ENCODE results near the gene ANKRD53.

Gene ANKRD53

DNA sequence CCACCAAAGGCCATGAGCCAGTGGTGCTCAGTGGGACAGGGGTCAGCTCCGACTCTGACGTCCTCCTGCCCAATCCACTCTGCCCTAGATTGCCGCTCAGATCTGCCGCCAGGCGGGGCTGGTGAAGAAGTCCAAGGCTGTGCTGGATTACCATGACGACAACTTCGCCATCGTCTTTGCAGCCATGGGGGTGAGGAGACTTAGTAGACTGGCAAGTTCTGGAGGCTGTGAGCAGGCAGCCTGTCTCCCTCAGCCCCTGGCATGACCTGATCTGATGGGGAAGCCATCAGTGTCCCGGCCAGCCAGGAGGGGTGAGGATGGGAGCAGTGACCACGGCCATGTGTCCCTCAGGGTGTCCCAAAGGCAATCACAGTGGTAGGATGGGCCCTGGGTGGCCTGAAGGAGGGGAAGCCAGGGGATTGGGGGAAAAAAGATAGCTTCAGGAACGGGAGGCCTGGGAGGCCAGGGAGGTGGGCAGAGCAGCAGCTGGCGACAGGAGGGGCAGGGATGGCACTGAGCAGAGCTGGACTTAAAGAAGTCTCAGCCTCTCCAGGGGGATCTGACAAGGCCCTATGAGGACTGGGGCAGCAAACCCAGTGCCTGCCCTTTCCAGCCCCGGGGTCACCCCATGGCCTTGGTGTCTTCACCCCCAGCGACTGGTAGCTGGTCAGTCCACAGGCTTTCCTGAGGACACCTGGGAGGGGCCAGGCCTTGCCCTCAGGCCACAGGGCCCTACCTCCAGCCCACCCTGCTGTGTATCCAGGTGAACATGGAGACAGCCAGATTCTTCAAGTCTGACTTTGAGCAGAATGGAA is 17.4 kb upstream of the ANKRD53 start:
- no peaks in the 10 kb centered on the region for H3K9me2 ChIP-seq (replicated peaks; ENCODE audit: insufficient read depth, low read length)
- H3K27me3 ChIP-seq (ENCODE audit: low read length): no peaks in the 10 kb centered on the region
- H3F3A ChIP-seq (ENCODE audit: insufficient read depth): no peaks in the 10 kb centered on the region
- TF ChIP-seq CTCF (IDR thresholded peaks at IDR 0.05; ENCODE audit: insufficient read depth, low read length, poor library complexity, severe bottlenecking): no peak
- TF ChIP-seq EZH2phosphoT487 (conservative IDR thresholded peaks at IDR 0.05; ENCODE audit: low read length): no peak
- H3K27ac ChIP-seq (ENCODE audit: low read depth, low read length): no peak overlapping the region
- H3K79me2 ChIP-seq (ENCODE audit: insufficient read depth, low read length): no peaks in the 10 kb centered on the region
- no peak overlapping the region for H2AFZ ChIP-seq (ENCODE audit: low read depth, low read length, severe bottlenecking)
- no peak overlapping the region for H3K9ac ChIP-seq (ENCODE audit: low read length)
- H3K4me2 ChIP-seq (ENCODE audit: low read depth, low read length, poor library complexity, severe bottlenecking): no peak overlapping the region
- H4K20me1 ChIP-seq (ENCODE audit: low read depth, low read length): no peaks in the 10 kb centered on the region
- H3K4me3 ChIP-seq (ENCODE audit: insufficient read depth, low read length, poor library complexity, severe bottlenecking): no peak overlapping the region
- H3K9me3 ChIP-seq (ENCODE audit: insufficient read depth, low read length): no peaks in the 10 kb centered on the region
- H3K36me3 ChIP-seq (ENCODE audit: low read length): no peaks in the 10 kb centered on the region

- no peaks in the 10 kb centered on the region for H3K27me3 ChIP-seq (ENCODE audit: low read length)
- H3K36me3 ChIP-seq (ENCODE audit: low read length): no peaks in the 10 kb centered on the region
- H4K20me1 ChIP-seq (ENCODE audit: low read depth, low read length): no peaks in the 10 kb centered on the region
- no peak for TF ChIP-seq CTCF (IDR thresholded peaks at IDR 0.05; ENCODE audit: insufficient read depth, low read length, poor library complexity, severe bottlenecking)
- no peak for TF ChIP-seq EZH2phosphoT487 (conservative IDR thresholded peaks at IDR 0.05; ENCODE audit: low read length)
- H3K4me3 ChIP-seq (ENCODE audit: insufficient read depth, low read length, poor library complexity, severe bottlenecking): no peak overlapping the region
- H2AFZ ChIP-seq (ENCODE audit: low read depth, low read length, severe bottlenecking): no peak overlapping the region
- no peak overlapping the region for H3K9ac ChIP-seq (ENCODE audit: low read length)
- H3K79me2 ChIP-seq (ENCODE audit: insufficient read depth, low read length): no peaks in the 10 kb centered on the region
- H3K9me2 ChIP-seq (replicated peaks; ENCODE audit: insufficient read depth, low read length): no peaks in the 10 kb centered on the region
- H3K9me3 ChIP-seq (ENCODE audit: insufficient read depth, low read length): no peaks in the 10 kb centered on the region
- H3K27ac ChIP-seq (ENCODE audit: low read depth, low read length): no peak overlapping the region
- H3F3A ChIP-seq (ENCODE audit: insufficient read depth): no peaks in the 10 kb centered on the region
- no peak overlapping the region for H3K4me2 ChIP-seq (ENCODE audit: low read depth, low read length, poor library complexity, severe bottlenecking)
Observed at GRCh38 chr2:70961648-70961994, 16.8 kb upstream of the ANKRD53 start.

DNA sequence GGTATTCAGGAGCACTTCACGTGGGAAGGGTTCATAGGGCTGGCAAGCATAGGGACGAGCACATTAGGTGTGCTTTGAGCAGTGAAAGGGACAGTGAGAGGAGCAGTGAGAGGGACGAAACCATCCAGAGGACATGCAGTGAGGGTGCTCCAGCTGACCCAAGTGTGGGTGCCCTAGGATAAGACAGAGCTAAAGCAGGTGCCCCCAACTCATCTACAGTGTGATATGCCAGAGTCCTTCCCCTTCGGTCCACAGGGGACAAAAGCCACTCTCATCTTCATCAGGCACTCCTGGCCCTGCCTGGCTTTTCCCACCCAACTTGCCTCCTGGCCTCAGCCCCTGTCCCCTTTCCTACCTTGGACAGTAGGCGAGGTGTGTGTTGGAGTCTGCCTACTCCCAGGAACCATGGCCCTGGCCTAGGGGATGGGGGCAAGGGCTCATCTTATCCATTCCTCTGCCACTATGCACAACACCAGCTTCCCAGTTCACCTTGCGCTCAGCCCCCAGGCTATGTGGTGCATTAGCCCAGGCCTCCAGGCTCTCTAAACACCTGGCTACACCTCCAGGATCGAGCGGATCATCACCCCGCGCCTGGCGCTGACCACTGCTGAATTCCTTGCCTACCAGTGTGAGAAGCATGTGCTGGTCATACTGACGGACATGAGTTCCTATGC is 16.1 kb upstream of the ANKRD53 start:
- H3K36me3 ChIP-seq (ENCODE audit: low read length): no peaks in the 10 kb centered on the region
- no peaks in the 10 kb centered on the region for H3K79me2 ChIP-seq (ENCODE audit: insufficient read depth, low read length)
- no peak overlapping the region for H2AFZ ChIP-seq (ENCODE audit: low read depth, low read length, severe bottlenecking)
- H3K27ac ChIP-seq (ENCODE audit: low read depth, low read length): no peak overlapping the region
- no peak overlapping the region for H3K9ac ChIP-seq (ENCODE audit: low read length)
- TF ChIP-seq CTCF (IDR thresholded peaks at IDR 0.05; ENCODE audit: insufficient read depth, low read length, poor library complexity, severe bottlenecking): no peak
- TF ChIP-seq EZH2phosphoT487 (conservative IDR thresholded peaks at IDR 0.05; ENCODE audit: low read length): no peak
- no peaks in the 10 kb centered on the region for H3K9me3 ChIP-seq (ENCODE audit: insufficient read depth, low read length)
- H4K20me1 ChIP-seq (ENCODE audit: low read depth, low read length): no peaks in the 10 kb centered on the region
- H3K27me3 ChIP-seq (ENCODE audit: low read length): no peaks in the 10 kb centered on the region
- H3K9me2 ChIP-seq (replicated peaks; ENCODE audit: insufficient read depth, low read length): no peaks in the 10 kb centered on the region
- H3F3A ChIP-seq (ENCODE audit: insufficient read depth): no peaks in the 10 kb centered on the region
- no peak overlapping the region for H3K4me3 ChIP-seq (ENCODE audit: insufficient read depth, low read length, poor library complexity, severe bottlenecking)
- no peak overlapping the region for H3K4me2 ChIP-seq (ENCODE audit: low read depth, low read length, poor library complexity, severe bottlenecking)
